ENCODE results near the gene RASA4.
"Not testable (repeated sequence)": the region's sequence is repeated elsewhere in the genome, so short reads cannot be mapped to it uniquely, and the experiment has no call there.

The RASA4 gene

GRCh38 chr7:102616507-102617125 lies at the start of gene RASA4:
Gene RASA4 (minus strand): TSS chr7:102616756. CDS start chr7:102616689, 67 bp downstream.
- DNase-seq (ENCODE audit: low spot score); in situ Hi-C loops (cut with MboI; ENCODE audit: low sequenced_read_pairs, unreplicated experiment): not testable (repeated sequence)

GRCh38 chr7:102664765-102665164 lies 48.2 kb upstream of the RASA4 start:
- DNase-seq (ENCODE audit: low spot score); in situ Hi-C loops (cut with MboI; ENCODE audit: low sequenced_read_pairs, unreplicated experiment): not testable (repeated sequence)

GRCh38 chr7:102649924-102650323 lies 33.4 kb upstream of the RASA4 start, which contains the start of gene SPDYE2B:
Gene SPDYE2B (plus strand): TSS chr7:102650319. CDS start chr7:102652349, 2,030 bp downstream.
- DNase-seq (ENCODE audit: low spot score); in situ Hi-C loops (cut with MboI; ENCODE audit: low sequenced_read_pairs, unreplicated experiment): not testable (repeated sequence)

DNA sequence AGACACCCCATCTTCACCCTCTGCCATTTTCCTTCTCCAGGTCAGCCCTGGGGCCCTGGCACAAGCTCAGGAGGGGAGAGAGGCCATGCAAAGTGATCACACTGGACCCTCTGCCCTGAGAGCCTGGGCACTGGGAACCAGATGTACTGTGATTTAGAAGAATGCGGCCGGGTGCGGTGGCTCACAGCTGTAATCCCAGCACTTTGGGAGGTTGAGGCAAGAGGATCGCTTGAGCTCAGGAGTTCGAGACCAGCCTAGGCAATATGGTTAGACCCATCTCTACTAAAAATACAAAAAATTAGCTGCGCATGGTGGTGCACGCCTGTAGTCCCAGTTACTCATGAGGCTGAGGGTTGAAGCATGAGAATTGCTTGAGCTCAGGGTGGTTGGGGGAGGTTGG lies 31.3 kb upstream of the RASA4 start:
- in situ Hi-C loops (cut with MboI; ENCODE audit: low sequenced_read_pairs, unreplicated experiment); DNase-seq (ENCODE audit: low spot score): not testable (repeated sequence)

- in situ Hi-C loops (cut with MboI; ENCODE audit: low sequenced_read_pairs, unreplicated experiment); DNase-seq (ENCODE audit: low spot score): not testable (repeated sequence)
Measured at GRCh38 chr7:102643404-102643803, 26.8 kb upstream of the RASA4 start.

DNA sequence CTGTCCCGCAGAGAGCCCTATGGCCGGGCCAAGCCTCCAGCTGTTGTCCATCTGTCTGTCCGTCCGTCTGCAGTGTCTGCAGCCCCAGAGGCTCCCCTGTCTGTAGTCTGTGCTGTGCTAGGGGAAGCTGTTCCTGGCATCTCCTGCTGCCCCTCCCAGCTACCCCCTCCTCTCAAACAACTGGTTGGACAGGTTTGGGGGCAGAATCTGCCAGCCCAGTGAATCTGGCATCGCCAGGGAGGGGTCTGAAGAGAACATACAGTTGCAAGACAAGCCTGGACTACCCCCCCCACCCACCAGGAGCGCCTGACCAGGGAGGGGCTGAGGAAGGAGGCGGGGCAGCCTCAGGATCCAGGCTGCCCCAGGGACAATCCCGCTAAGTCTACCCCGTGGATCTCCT lies 26.1 kb upstream of the RASA4 start, which contains the start of gene UPK3BL1:
Gene UPK3BL1, minus strand, starts transcription at position 101 of the 400 bp plus-strand sequence. Its CDS starts 50 bp downstream, at position 51.
- in situ Hi-C loops (cut with MboI; ENCODE audit: low sequenced_read_pairs, unreplicated experiment); DNase-seq (ENCODE audit: low spot score): not testable (repeated sequence)

- DNase-seq (ENCODE audit: low spot score); in situ Hi-C loops (cut with MboI; ENCODE audit: low sequenced_read_pairs, unreplicated experiment): not testable (repeated sequence)
Measured at GRCh38 chr7:102638848-102639247, 22.3 kb upstream of the RASA4 start.

- DNase-seq (ENCODE audit: low spot score); in situ Hi-C loops (cut with MboI; ENCODE audit: low sequenced_read_pairs, unreplicated experiment): not testable (repeated sequence)
Measured at GRCh38 chr7:102636956-102637355, 20.4 kb upstream of the RASA4 start.

DNA sequence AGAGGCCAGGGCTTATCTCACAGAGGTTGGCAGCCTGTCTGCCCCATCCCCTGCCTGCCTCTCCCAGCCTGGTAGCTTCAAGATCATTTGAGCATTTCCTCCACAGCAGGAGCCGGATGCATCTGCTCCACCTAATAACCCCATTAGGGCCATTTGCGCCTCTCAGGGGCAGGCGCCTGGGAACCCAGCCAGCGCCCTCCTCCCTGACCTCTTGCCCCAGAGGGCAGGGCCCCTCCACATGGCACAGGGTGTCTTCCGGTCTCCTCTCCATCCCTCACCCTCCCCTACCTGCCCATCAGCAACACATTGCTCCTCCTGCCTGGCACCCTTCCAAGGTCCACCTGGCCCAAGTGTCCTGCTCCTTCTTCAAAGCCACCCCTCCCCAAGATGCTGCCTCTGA lies 18.8 kb upstream of the RASA4 start:
- DNase-seq (ENCODE audit: low spot score); in situ Hi-C loops (cut with MboI; ENCODE audit: low sequenced_read_pairs, unreplicated experiment): not testable (repeated sequence)

GRCh38 chr7:102634299-102634698 lies 17.7 kb upstream of the RASA4 start:
- DNase-seq (ENCODE audit: low spot score); in situ Hi-C loops (cut with MboI; ENCODE audit: low sequenced_read_pairs, unreplicated experiment): not testable (repeated sequence)

- in situ Hi-C loops (cut with MboI; ENCODE audit: low sequenced_read_pairs, unreplicated experiment): not testable (repeated sequence)
Measured at GRCh38 chr7:102630622-102631021, 14.1 kb upstream of the RASA4 start.

DNA sequence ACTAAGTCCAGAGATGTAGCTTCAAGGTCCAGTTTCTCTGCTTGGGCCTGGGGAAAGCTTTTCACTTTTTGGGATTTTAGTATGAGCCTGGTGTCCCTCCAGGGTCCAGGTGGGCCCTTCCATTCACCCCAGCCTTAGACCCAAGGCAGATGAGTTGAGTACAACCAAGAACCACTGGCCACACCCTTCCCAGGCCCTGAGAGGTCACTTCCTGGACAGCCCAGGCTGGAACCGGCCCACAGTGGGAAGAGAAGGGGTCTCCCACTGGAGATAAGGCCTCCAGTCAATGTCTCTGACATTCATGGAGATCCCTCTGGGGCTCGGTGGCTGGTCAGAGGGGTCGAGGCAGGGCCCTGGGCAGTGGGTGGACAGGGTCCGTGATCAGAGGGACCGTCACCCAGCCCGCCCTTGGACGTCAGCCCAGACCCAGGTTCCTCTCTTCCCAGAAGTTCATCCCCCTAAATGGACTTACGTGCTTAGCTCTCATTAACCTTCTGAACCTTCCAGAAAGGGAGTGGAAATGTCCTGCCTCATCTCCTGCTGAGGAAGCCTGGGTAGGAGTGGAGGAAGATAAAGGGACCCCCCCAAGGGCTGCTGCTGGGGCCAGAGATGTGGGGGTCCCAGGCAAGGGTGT lies 10.8 kb upstream of the RASA4 start:
- DNase-seq (ENCODE audit: low spot score); in situ Hi-C loops (cut with MboI; ENCODE audit: low sequenced_read_pairs, unreplicated experiment): not testable (repeated sequence)

More at GRCh38 chr7:102630622-102631021, 14.1 kb upstream of the RASA4 start:
- DNase-seq (ENCODE audit: low spot score): not testable (repeated sequence)

- DNase-seq (ENCODE audit: low spot score); in situ Hi-C loops (cut with MboI; ENCODE audit: low sequenced_read_pairs, unreplicated experiment): not testable (repeated sequence)
Measured at GRCh38 chr7:102618122-102618521, 1.6 kb upstream of the RASA4 start.

DNA sequence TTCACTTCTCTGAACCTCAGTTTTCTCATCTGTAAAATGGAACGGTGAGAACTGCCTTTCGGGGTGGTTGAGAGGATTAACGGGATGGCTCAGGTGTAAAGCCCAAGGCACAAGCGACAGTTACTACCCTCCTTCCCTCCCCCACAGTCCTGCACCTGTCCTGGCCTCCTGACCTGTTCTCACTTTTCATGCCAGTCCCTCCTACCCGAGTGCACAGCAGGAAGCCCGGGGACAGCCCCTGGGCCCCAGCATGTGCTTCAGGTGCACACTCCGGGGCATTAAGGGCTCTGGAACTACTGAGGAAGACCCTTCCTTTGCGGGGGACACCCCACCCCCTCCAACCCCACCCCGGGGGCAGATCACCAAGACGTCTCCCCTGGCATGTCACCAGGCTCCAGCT lies 626 bp downstream of the RASA4 start:
- in situ Hi-C loops (cut with MboI; ENCODE audit: low sequenced_read_pairs, unreplicated experiment); DNase-seq (ENCODE audit: low spot score): not testable (repeated sequence)

GRCh38 chr7:102614873-102615272 lies 1.7 kb downstream of the RASA4 start:
- in situ Hi-C loops (cut with MboI; ENCODE audit: low sequenced_read_pairs, unreplicated experiment); DNase-seq (ENCODE audit: low spot score): not testable (repeated sequence)

DNA sequence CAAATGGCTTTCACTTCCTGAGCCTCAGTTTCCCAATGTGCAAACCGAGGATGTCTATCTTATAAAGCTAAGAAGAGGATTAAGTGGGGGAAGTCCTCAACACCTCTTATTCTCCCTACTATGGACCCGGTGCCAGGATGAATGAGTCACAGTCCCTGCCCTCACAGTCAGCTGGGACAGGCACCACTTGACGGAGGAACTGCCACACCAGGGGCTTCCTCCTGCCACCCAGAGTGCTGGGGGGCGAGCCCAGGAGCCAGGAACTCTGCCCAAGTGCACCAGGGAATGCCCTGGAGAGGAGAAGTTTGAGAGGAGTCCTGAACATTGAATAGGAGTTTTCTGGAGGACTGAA lies 2.2 kb downstream of the RASA4 start:
- in situ Hi-C loops (cut with MboI; ENCODE audit: low sequenced_read_pairs, unreplicated experiment): not testable (repeated sequence)

DNA sequence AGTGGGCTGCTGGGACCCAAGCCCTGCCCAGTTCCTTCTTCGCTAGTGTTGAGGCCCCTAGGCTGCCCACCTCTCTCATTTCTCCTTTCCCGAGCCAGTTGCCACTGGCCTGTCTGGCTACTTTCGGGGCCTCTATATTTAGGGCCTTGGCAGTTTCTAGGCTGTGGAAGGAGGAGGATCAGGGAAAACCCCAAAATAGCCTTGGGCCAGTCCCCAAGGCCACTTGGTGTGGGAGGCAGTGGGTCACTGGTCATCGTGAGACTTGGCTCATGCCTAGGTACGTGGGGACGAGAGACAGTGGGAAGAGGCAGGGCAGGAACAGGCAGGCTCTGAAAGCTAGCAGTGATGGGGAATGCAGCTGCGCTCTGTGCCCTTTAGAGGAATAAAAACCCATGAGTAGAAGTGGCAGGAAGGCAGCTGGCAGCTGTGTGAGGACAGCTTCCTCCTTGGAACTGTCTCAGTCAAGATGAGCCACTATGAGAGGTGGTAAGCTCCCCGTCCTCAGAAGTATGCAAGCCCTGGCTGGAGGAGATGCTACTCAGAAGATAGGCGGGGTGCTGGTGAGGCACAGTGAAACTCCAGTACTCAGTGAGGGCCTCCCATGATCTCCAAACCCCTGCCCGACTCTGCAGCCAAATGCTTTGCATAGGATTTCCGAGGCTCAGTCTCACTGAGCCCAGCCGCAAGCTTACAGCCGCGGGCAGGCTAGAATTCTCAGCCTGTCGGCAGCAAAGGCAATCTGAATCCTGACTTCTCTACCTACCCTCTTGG lies 2.8 kb downstream of the RASA4 start:
- DNase-seq (ENCODE audit: low spot score); in situ Hi-C loops (cut with MboI; ENCODE audit: low sequenced_read_pairs, unreplicated experiment): not testable (repeated sequence)

More for the DNA sequence above, 2.2 kb downstream of the RASA4 start:
- DNase-seq (ENCODE audit: low spot score): not testable (repeated sequence)

GRCh38 chr7:102611675-102612325 lies 4.8 kb downstream of the RASA4 start:
- in situ Hi-C loops (cut with MboI; ENCODE audit: low sequenced_read_pairs, unreplicated experiment); DNase-seq (ENCODE audit: low spot score): not testable (repeated sequence)
